Ascending aorta (tissue), 2 donors: ENCODE data around the gene TCEAL8. TPM values are rescaled to one million over a fixed set of nuclear protein-coding genes. Genes with fewer than 3 reads are reported as not detected.

Experiments
- DNase-seq, 2 donors: peaks; one replicate each; pipeline ENCODE4 v3.0.0-alpha.2; 2019; ENCODE audit warnings: low spot score in 2 of 2
- H3K27ac ChIP-seq, 2 donors: fragments of 200-600 bp; sonication (generic); one replicate each; pipeline ENCODE4 v1.5.1; 2016 to 2017; ENCODE audit warnings: mild to moderate bottlenecking in 1 of 2
- H3K27me3 ChIP-seq: fragments of 200-600 bp; sonication (generic); one replicate; pipeline ENCODE4 v1.5.1; 2017
- H3K36me3 ChIP-seq, 2 donors: fragments of 200-600 bp; sonication (generic); one replicate each; pipeline ENCODE4 v1.5.1; 2016
- H3K4me1 ChIP-seq, 2 donors: fragments of 200-600 bp; sonication (generic); one replicate each; pipeline ENCODE4 v1.5.1; 2016 to 2017; ENCODE audit warnings: mild to moderate bottlenecking in 1 of 2
- H3K4me3 ChIP-seq, 2 donors: fragments of 200-600 bp; sonication (generic); one replicate each; pipeline ENCODE4 v1.5.1; 2016 to 2017; ENCODE audit warnings: mild to moderate bottlenecking in 1 of 2
- H3K9me3 ChIP-seq, 2 donors: fragments of 200-600 bp; sonication (generic); one replicate each; pipeline ENCODE4 v1.5.1; 2016
- CTCF ChIP-seq, 3 experiments: fragments of 200-600 bp in 2 of 3; fragments of 450-650 bp in 1 of 3; sonication (generic) in 2 of 3; IDR thresholded peaks; one replicate each; pipeline ENCODE4 v1.5.1; 2016 to 2019; ENCODE audit warnings: antibody characterized with exemption in 3 of 3, mild to moderate bottlenecking in 1 of 3, moderate library complexity in 1 of 3
- intact Hi-C: fragments of 100-400 bp; cut with DNase I; formaldehyde crosslinking; loops from one replicate; pipeline ENCODE4 v1.15.1; 2023
- total RNA-seq: library from RNA; depleted of rRNA; stranded (reverse); fragments of >200 nt; gene quantifications from one replicate; pipeline ENCODE4 v1.1.0, GENCODE V29; 2016

TCEAL8 gene
- 39.1 TPM for total RNA-seq

- peak within 1 kb of the TSS; percentile 56 to 73 for H3K4me3 ChIP-seq
- intact Hi-C loops, result loop anchor here (1.0 to 2.0 kb wide), 2 partner anchors 40 to 56 kb away; partner anchors contain the start of genes BEX2 and BEX4
- H3K27me3 ChIP-seq, result no peaks in the 10 kb centered on the region
- H3K4me1 ChIP-seq, result peaks cover 0 to 4% of the 10 kb centered on the region in 2 donors
- no peak for TF ChIP-seq CTCF (IDR thresholded peaks at IDR 0.05)
- peak; percentile 45 to 90 for DNase-seq
- peak within 1 kb of the TSS; percentile 76 to 83 for H3K27ac ChIP-seq
- H3K9me3 ChIP-seq, result no peaks in the 10 kb centered on the region
- no peaks in the 10 kb centered on the region for H3K36me3 ChIP-seq
Observed at GRCh38 chrX:103254921-103255493, at the start of gene TCEAL8. Gene TCEAL8, minus strand, starts transcription at chrX:103255155. Its CDS starts 1,176 bp downstream, at chrX:103253979.

- intact Hi-C loops, result no loop called here
- TF ChIP-seq CTCF (IDR thresholded peaks at IDR 0.05), result no peak
- Histone ChIP-seq H3K36me3 (no peaks in the 10 kb centered on the region), H3K27me3 (no peaks in the 10 kb centered on the region), H3K27ac (no peak overlapping the region), H3K4me3 (no peak overlapping the region), H3K4me1 (no peaks in the 10 kb centered on the region), H3K9me3 (no peaks in the 10 kb centered on the region)
- DNase-seq, result no peak
Observed at GRCh38 chrX:103304705-103305104, 49.8 kb upstream of the TCEAL8 start.

- Histone ChIP-seq H3K4me3 (no peak overlapping the region), H3K36me3 (no peaks in the 10 kb centered on the region), H3K27ac (no peak overlapping the region), H3K9me3 (peaks cover 0 to 5% of the 10 kb centered on the region in 2 donors), H3K27me3 (no peaks in the 10 kb centered on the region), H3K4me1 (no peaks in the 10 kb centered on the region)
- no peak for DNase-seq
- intact Hi-C loops, result no loop called here
- no peak for TF ChIP-seq CTCF (IDR thresholded peaks at IDR 0.05)
Observed at GRCh38 chrX:103293118-103293517, 38.2 kb upstream of the TCEAL8 start.

- no peaks in the 10 kb centered on the region for H3K4me1 ChIP-seq
- peaks cover 0 to 3% of the 10 kb centered on the region in 2 donors for H3K9me3 ChIP-seq
- H3K36me3 ChIP-seq, result no peaks in the 10 kb centered on the region
- no peak for DNase-seq
- no peaks in the 10 kb centered on the region for H3K27me3 ChIP-seq
- intact Hi-C loops, result no loop called here
- no peak overlapping the region for H3K4me3 ChIP-seq
- no peak for TF ChIP-seq CTCF (IDR thresholded peaks at IDR 0.05)
- no peak overlapping the region for H3K27ac ChIP-seq
Observed at GRCh38 chrX:103279624-103280023, 24.7 kb upstream of the TCEAL8 start.

GRCh38 chrX:103276581-103277002, 21.6 kb upstream of the TCEAL8 start, which contains the start of gene TCEAL5:
Gene TCEAL5, minus strand, starts transcription at chrX:103276750. Its CDS starts 2,187 bp downstream, at chrX:103274563.
- H3K4me1 ChIP-seq, result no peaks in the 10 kb centered on the region
- H3K4me3 ChIP-seq, result peak within 1 kb of the TSS; percentile 19 to 55
- intact Hi-C loops, result no loop called here
- no peaks in the 10 kb centered on the region for H3K36me3 ChIP-seq
- H3K27ac ChIP-seq, result no peak within 1 kb of the TSS
- no peak for TF ChIP-seq CTCF (IDR thresholded peaks at IDR 0.05)
- no peaks in the 10 kb centered on the region for H3K9me3 ChIP-seq
- H3K27me3 ChIP-seq, result no peaks in the 10 kb centered on the region
- DNase-seq, result no peak
